H9 (cell line): ENCODE results near the gene ATXN10. TPM values are rescaled to one million over a fixed set of nuclear protein-coding genes. Genes with fewer than 3 reads are reported as not detected.

Experiments used
- DNase-seq: peaks from one replicate; pipeline ENCODE4 v3.0.0-alpha.2; 2017
- H2AFZ ChIP-seq: one replicate; pipeline ENCODE4 v1.6.1; 2013; ENCODE audit warnings: mild to moderate bottlenecking, low read length, control low read depth, moderate library complexity
- H2AK5ac ChIP-seq: 2 replicates; pipeline ENCODE4 v1.6.1; 2013; ENCODE audit warnings: low read length, control low read depth, mixed read lengths; ENCODE audit not compliant: insufficient read length
- H2BK120ac ChIP-seq: one replicate; pipeline ENCODE4 v1.6.1; 2013; ENCODE audit warnings: low read depth, mild to moderate bottlenecking, low read length, control low read depth, inconsistent platforms; ENCODE audit not compliant: poor library complexity, severe bottlenecking
- H2BK12ac ChIP-seq: 2 replicates; pipeline ENCODE4 v1.6.1; 2013; ENCODE audit warnings: low read length, control low read depth, mixed read lengths, low read depth; ENCODE audit not compliant: insufficient read length
- H2BK15ac ChIP-seq: 2 replicates; pipeline ENCODE4 v1.6.1; 2013; ENCODE audit warnings: low read depth, low read length, control low read depth
- H2BK20ac ChIP-seq: one replicate; pipeline ENCODE4 v1.6.1; 2013; ENCODE audit warnings: low read depth, mild to moderate bottlenecking, low read length, control low read depth, inconsistent platforms; ENCODE audit not compliant: poor library complexity, severe bottlenecking
- H2BK5ac ChIP-seq: 2 replicates; pipeline ENCODE4 v1.6.1; 2013; ENCODE audit warnings: low read length, control low read depth, mixed read lengths; ENCODE audit not compliant: insufficient read length
- H3K14ac ChIP-seq: 2 replicates; pipeline ENCODE4 v1.6.1; 2013; ENCODE audit warnings: low read length, control low read depth; ENCODE audit not compliant: insufficient read depth
- H3K18ac ChIP-seq: 2 replicates; pipeline ENCODE4 v1.6.1; 2013; ENCODE audit warnings: low read depth, mild to moderate bottlenecking, mixed read lengths, low read length, control low read depth; ENCODE audit not compliant: insufficient read length
- H3K23ac ChIP-seq: 2 replicates; pipeline ENCODE4 v1.6.1; 2013; ENCODE audit warnings: low read length, control low read depth, mixed read lengths, low read depth; ENCODE audit not compliant: insufficient read length
- H3K23me2 ChIP-seq: 2 replicates; pipeline ENCODE4 v1.6.1; 2013; ENCODE audit warnings: low read depth, mild to moderate bottlenecking, mixed read lengths, low read length, control low read depth; ENCODE audit not compliant: insufficient read length, poor library complexity, severe bottlenecking
- H3K27ac ChIP-seq: 2 replicates; pipeline ENCODE4 v1.5.1; 2013; ENCODE audit warnings: low read length, control low read depth, mixed read lengths, low read depth; ENCODE audit not compliant: insufficient read length
- H3K27me3 ChIP-seq: 2 replicates; pipeline ENCODE4 v1.6.1; 2013; ENCODE audit warnings: low read length, control low read depth, inconsistent platforms; ENCODE audit not compliant: insufficient read depth
- H3K4ac ChIP-seq: 2 replicates; pipeline ENCODE4 v1.6.1; 2013; ENCODE audit warnings: low read depth, mild to moderate bottlenecking, control low read depth, inconsistent platforms, low read length, moderate library complexity
- H3K4me1 ChIP-seq: 2 replicates; pipeline ENCODE4 v1.6.1; 2013; ENCODE audit warnings: low read length, control low read depth, inconsistent platforms; ENCODE audit not compliant: insufficient read depth
- H3K4me2 ChIP-seq: 2 replicates; pipeline ENCODE4 v1.6.1; 2013; ENCODE audit warnings: low read length, control low read depth, mixed read lengths; ENCODE audit not compliant: insufficient read length, insufficient read depth
- H3K56ac ChIP-seq: 2 replicates; pipeline ENCODE4 v1.6.1; 2013; ENCODE audit warnings: low read depth, mild to moderate bottlenecking, mixed read lengths, low read length, control low read depth; ENCODE audit not compliant: insufficient read length
- H3K79me1 ChIP-seq: 2 replicates; pipeline ENCODE4 v1.6.1; 2013; ENCODE audit warnings: low read depth, mild to moderate bottlenecking, moderate library complexity, low read length, control low read depth, inconsistent platforms; ENCODE audit not compliant: insufficient read depth, poor library complexity, severe bottlenecking
- H3K79me2 ChIP-seq: 2 replicates; pipeline ENCODE4 v1.6.1; 2013; ENCODE audit warnings: low read length, control low read depth, inconsistent platforms; ENCODE audit not compliant: insufficient read depth
- H3K9ac ChIP-seq: 2 replicates; pipeline ENCODE4 v1.6.1; 2013; ENCODE audit warnings: low read length, control low read depth, mixed read lengths; ENCODE audit not compliant: insufficient read length; ENCODE audit errors: extremely low read depth
- H3K9me3 ChIP-seq: one replicate; pipeline ENCODE4 v1.6.1; 2013; ENCODE audit warnings: low read depth, low read length, inconsistent platforms; ENCODE audit not compliant: control insufficient read depth
- H3T11ph ChIP-seq: one replicate; pipeline ENCODE4 v1.6.1; 2013; ENCODE audit warnings: mild to moderate bottlenecking, low read length, control low read depth, inconsistent platforms
- H4K20me1 ChIP-seq: one replicate; pipeline ENCODE4 v1.6.1; 2013; ENCODE audit not compliant: control insufficient read depth, insufficient read length, insufficient read depth
- H4K5ac ChIP-seq: 2 replicates; pipeline ENCODE4 v1.6.1; 2013; ENCODE audit warnings: low read depth, mild to moderate bottlenecking, mixed read lengths, low read length, control low read depth; ENCODE audit not compliant: insufficient read length
- H4K8ac ChIP-seq: replicated peaks from 2 replicates; pipeline ENCODE4 v1.6.1; 2013; ENCODE audit warnings: low read length, control low read depth, mixed read lengths, low read depth; ENCODE audit not compliant: insufficient read length
- H4K91ac ChIP-seq: 2 replicates; pipeline ENCODE4 v1.6.1; 2013; ENCODE audit warnings: low read depth, mild to moderate bottlenecking, moderate library complexity, mixed read lengths, low read length, control low read depth; ENCODE audit not compliant: insufficient read length
- H3K27ac Mint-ChIP-seq, 3 experiments: 2 replicates in 2 of 3; 3 replicates in 1 of 3; pipeline ENCODE4 v1.8.0; 2020 to 2021; ENCODE audit warnings: mixed read lengths in 3 of 3, mild to moderate bottlenecking in 1 of 3, moderate library complexity in 1 of 3
- H3K27me3 Mint-ChIP-seq: 2 replicates; pipeline ENCODE4 v1.8.0; 2021; ENCODE audit warnings: low read depth, mild to moderate bottlenecking, moderate library complexity, mixed read lengths
- H3K36me3 Mint-ChIP-seq, 3 experiments: 2 replicates in 2 of 3; 3 replicates in 1 of 3; pipeline ENCODE4 v1.8.0; 2020 to 2021; ENCODE audit warnings: low read depth in 3 of 3, mixed read lengths in 3 of 3; ENCODE audit not compliant: insufficient read depth in 1 of 3
- H3K4me1 Mint-ChIP-seq, 2 experiments: 2 replicates each; pipeline ENCODE4 v1.8.0; 2020; ENCODE audit warnings: mixed read lengths in 2 of 2
- H3K4me3 Mint-ChIP-seq, 2 experiments: 2 replicates in 1 of 2; 3 replicates in 1 of 2; pipeline ENCODE4 v1.8.0; 2020 to 2021; ENCODE audit warnings: mild to moderate bottlenecking in 2 of 2, mixed read lengths in 2 of 2, moderate library complexity in 1 of 2
- H3K9me3 Mint-ChIP-seq, 2 experiments: 2 replicates in 1 of 2; 3 replicates in 1 of 2; pipeline ENCODE4 v1.8.0; 2020; ENCODE audit warnings: mild to moderate bottlenecking in 2 of 2, mixed read lengths in 2 of 2, moderate library complexity in 1 of 2
- WGBS: extraction: QIAGEN DNeasy Blood & Tissue Kit; methylation state at CpG from one replicate; pipeline ENCODE4 v1.1.7; 2013; ENCODE audit warnings: missing lambda C conversion rate, low lambda C conversion rate, mixed read lengths; ENCODE audit not compliant: insufficient read length; ENCODE audit errors: extremely low coverage; 5-methylcytosine and 5-hydroxymethylcytosine counted together
- total RNA-seq: library from RNA; stranded (reverse); gene quantifications from 2 replicates; pipeline ENCODE4 v1.2.1, GENCODE V29; 2021
- TF ChIP-seq, protein P1 (sequence below): fragments of 200-600 bp; sonication (generic); conservative IDR thresholded peaks from 3 replicates; pipeline ENCODE4 v1.8.0; 2021; ENCODE audit warnings: antibody characterized with exemption, mild to moderate bottlenecking

Gene ATXN10
- total RNA-seq, 1 experiment from 2014 or later: 210 TPM

DNA sequence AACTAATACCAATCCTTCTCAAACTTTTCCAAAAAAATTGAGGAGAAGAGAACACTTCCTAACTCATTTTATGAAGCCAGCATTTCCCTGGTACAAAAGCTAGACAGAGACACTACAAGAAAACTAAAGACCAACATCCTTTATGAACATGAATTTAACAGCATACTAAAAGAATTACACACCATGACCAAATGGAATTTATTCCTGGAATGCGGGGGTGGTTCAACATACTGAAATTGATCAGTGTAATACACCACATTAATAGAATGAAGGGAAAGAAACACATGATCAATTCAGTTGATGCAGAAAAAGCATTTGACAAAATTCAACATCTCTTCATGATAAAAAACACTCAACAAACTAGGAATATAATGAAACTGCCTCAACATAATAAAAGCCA lies 157.2 kb downstream of the ATXN10 start:
- Histone ChIP-seq H4K5ac (no peak overlapping the region), H3K9ac (no peak overlapping the region), H3K4ac (no peak overlapping the region), H4K8ac (no peak overlapping the region), H3K79me2 (no peaks in the 10 kb centered on the region), H3K4me1 (no peaks in the 10 kb centered on the region), H2BK120ac (no peak overlapping the region), H3K14ac (no peak overlapping the region), H2AK5ac (no peak overlapping the region), H3K23me2 (no peaks in the 10 kb centered on the region), H3K56ac (no peak overlapping the region), H3K79me1 (no peaks in the 10 kb centered on the region), H3K18ac (no peak overlapping the region), H3K23ac (no peak overlapping the region), H3K27me3 (no peaks in the 10 kb centered on the region), H3K27ac (no peak overlapping the region), H2BK20ac (no peak overlapping the region), H2BK5ac (no peak overlapping the region), H4K20me1 (no peaks in the 10 kb centered on the region), H3T11ph (no peak overlapping the region), H2BK12ac (no peak overlapping the region), H4K91ac (no peak overlapping the region), H3K9me3 (no peaks in the 10 kb centered on the region), H3K4me2 (no peak overlapping the region), H2AFZ (no peak overlapping the region), H2BK15ac (no peak overlapping the region)
- no peak overlapping the region for H3K4me3 Mint-ChIP-seq
- peaks cover 11 to 12% of the 10 kb centered on the region in 2 experiments for H3K4me1 Mint-ChIP-seq
- H3K27me3 Mint-ChIP-seq: peaks cover 2% of the 10 kb centered on the region; the same call in 1 of the 2 replicates
- WGBS: no CpG with 5 or more reads among the region's 1 CpG
- no peak for DNase-seq
- H3K36me3 Mint-ChIP-seq: peaks cover 11 to 17% (median 17%) of the 10 kb centered on the region in 3 experiments
- H3K27ac Mint-ChIP-seq: no peak overlapping the region
- TF ChIP-seq, protein P1, sequence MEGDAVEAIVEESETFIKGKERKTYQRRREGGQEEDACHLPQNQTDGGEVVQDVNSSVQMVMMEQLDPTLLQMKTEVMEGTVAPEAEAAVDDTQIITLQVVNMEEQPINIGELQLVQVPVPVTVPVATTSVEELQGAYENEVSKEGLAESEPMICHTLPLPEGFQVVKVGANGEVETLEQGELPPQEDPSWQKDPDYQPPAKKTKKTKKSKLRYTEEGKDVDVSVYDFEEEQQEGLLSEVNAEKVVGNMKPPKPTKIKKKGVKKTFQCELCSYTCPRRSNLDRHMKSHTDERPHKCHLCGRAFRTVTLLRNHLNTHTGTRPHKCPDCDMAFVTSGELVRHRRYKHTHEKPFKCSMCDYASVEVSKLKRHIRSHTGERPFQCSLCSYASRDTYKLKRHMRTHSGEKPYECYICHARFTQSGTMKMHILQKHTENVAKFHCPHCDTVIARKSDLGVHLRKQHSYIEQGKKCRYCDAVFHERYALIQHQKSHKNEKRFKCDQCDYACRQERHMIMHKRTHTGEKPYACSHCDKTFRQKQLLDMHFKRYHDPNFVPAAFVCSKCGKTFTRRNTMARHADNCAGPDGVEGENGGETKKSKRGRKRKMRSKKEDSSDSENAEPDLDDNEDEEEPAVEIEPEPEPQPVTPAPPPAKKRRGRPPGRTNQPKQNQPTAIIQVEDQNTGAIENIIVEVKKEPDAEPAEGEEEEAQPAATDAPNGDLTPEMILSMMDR: no peak
- no peaks in the 10 kb centered on the region; a peak in 2 of 5 replicates for H3K9me3 Mint-ChIP-seq
